Stomach smooth muscle (tissue), 2 donors: ENCODE measurements around the gene KLK6.

ENCODE experiments used
- H3K27ac ChIP-seq: one replicate; pipeline ENCODE4 v1.7.0; 2013; ENCODE audit warnings: mild to moderate bottlenecking, low read length, inconsistent platforms
- H3K27me3 ChIP-seq, 2 donors: one replicate each; pipeline ENCODE4 v1.7.0; 2013; ENCODE audit warnings: low read length in 2 of 2; ENCODE audit not compliant: insufficient read depth in 2 of 2, control insufficient read depth in 1 of 2
- H3K36me3 ChIP-seq, 2 donors: one replicate each; pipeline ENCODE4 v1.7.0; 2013; ENCODE audit warnings: low read length in 2 of 2; ENCODE audit not compliant: control insufficient read depth in 2 of 2, insufficient read depth in 2 of 2
- H3K4me1 ChIP-seq: one replicate; pipeline ENCODE4 v1.7.0; 2013; ENCODE audit warnings: low read length; ENCODE audit not compliant: control insufficient read depth, insufficient read depth
- H3K4me3 ChIP-seq, 2 donors: one replicate each; pipeline ENCODE4 v1.7.0; 2013; ENCODE audit warnings: low read length in 2 of 2
- H3K9ac ChIP-seq, 2 donors: one replicate each; pipeline ENCODE4 v1.7.0; 2013; ENCODE audit warnings: low read length in 2 of 2, mild to moderate bottlenecking in 1 of 2
- H3K9me3 ChIP-seq, 2 donors: one replicate each; pipeline ENCODE4 v1.7.0; 2013; ENCODE audit warnings: low read length in 2 of 2; ENCODE audit not compliant: control insufficient read depth in 2 of 2
- donor health status: healthy.
- donor health status: Pancreatic carcinoma.

Gene KLK6

GRCh38 chr19:51006406-51006805 is 37.0 kb upstream of the KLK6 start:
- Histone ChIP-seq H3K27me3 (peaks cover 25 to 26% of the 10 kb centered on the region in 2 donors), H3K9me3 (no peaks in the 10 kb centered on the region), H3K36me3 (no peaks in the 10 kb centered on the region), H3K4me3 (no peak overlapping the region), H3K27ac (no peak overlapping the region), H3K9ac (no peak overlapping the region), H3K4me1 (no peaks in the 10 kb centered on the region)

- Histone ChIP-seq H3K27ac (no peak overlapping the region), H3K4me3 (no peak overlapping the region), H3K9ac (no peak overlapping the region), H3K27me3 (peaks cover 31% of the 10 kb centered on the region in 2 donors), H3K36me3 (no peaks in the 10 kb centered on the region), H3K9me3 (no peaks in the 10 kb centered on the region), H3K4me1 (no peaks in the 10 kb centered on the region)
Observed at GRCh38 chr19:51005248-51005647, 35.9 kb upstream of the KLK6 start.

DNA sequence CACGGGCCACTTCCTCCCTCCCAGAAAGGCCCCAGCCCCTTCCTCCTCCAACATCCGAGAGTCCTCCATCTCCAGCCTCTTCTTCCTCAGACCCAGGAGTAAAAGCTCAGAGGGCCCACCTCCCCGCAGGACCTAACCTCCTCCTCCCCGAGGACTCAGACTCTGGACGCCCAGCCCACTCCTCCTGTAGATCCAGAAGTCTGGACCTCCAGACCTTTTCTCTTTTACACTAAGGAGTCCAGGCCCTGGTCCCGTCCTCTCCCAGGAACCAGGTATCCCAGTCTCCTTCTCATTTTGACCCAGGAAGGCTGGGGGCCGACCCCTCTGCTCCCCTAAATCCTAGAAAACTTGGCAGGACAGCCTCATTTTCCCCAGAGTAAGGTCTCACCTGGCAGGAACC is 33.9 kb upstream of the KLK6 start:
- Histone ChIP-seq H3K4me1 (no peaks in the 10 kb centered on the region), H3K27ac (no peak overlapping the region), H3K27me3 (peaks cover 29 to 30% of the 10 kb centered on the region in 2 donors), H3K9me3 (no peaks in the 10 kb centered on the region), H3K4me3 (no peak overlapping the region), H3K9ac (no peak overlapping the region), H3K36me3 (no peaks in the 10 kb centered on the region)

DNA sequence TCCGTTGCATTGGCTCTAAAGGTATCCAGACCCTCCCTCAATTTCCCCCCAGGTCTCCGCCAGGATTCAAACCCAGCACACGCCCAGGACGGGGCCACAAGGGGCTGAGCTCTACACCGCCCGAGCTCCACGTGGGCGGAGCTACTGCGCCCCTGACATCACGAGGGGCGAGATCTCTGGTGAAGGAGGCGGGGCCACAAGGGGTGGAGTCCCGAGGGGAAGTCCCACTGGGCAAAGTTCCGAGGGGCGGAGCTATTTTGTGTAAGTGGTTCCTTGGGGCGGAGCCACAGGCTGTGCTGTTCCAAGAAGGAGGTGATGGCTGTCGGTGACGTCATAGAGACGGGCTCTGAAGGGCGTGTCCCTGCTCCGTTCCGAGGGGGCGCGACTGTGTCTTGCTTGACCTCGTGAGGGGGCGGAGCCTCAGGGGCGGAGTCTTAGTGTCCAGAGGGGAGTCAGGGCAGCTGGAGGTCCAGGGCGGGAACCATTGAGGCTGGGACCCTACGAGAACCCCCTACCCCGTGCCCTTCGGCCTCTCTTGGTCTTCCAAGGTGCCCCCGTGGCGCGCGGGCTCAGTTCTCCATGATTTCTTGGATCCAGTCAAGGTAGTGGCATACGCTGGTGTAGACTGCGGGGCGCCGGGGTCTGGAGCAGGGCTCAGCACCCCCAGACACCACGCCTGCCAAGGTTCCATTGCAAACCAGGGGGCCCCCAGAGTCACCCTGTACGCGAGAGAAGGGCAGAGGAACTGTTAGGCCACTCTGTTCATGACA is 33.3 kb upstream of the KLK6 start:
- Histone ChIP-seq H3K4me3 (no peak overlapping the region), H3K27me3 (peaks cover 30 to 32% of the 10 kb centered on the region in 2 donors), H3K9me3 (no peaks in the 10 kb centered on the region), H3K4me1 (no peaks in the 10 kb centered on the region), H3K9ac (no peak overlapping the region), H3K36me3 (no peaks in the 10 kb centered on the region), H3K27ac (no peak overlapping the region)

- Histone ChIP-seq H3K4me1 (no peaks in the 10 kb centered on the region), H3K9me3 (no peaks in the 10 kb centered on the region), H3K4me3 (no peak overlapping the region), H3K27ac (no peak overlapping the region), H3K9ac (no peak overlapping the region), H3K36me3 (no peaks in the 10 kb centered on the region), H3K27me3 (peaks cover 28 to 30% of the 10 kb centered on the region in 2 donors)
Observed at GRCh38 chr19:51002089-51002532, 32.7 kb upstream of the KLK6 start.

GRCh38 chr19:51001515-51001914 is 32.1 kb upstream of the KLK6 start, which contains the start of gene KLK8:
Gene KLK8 (minus strand): TSS chr19:51001604. CDS start chr19:51001167, 437 bp downstream.
- no peak within 1 kb of the TSS for H3K9ac ChIP-seq
- no peaks in the 10 kb centered on the region for H3K36me3 ChIP-seq
- no peaks in the 10 kb centered on the region for H3K9me3 ChIP-seq
- H3K4me3 ChIP-seq: no peak within 1 kb of the TSS
- H3K27me3 ChIP-seq: peaks cover 25 to 26% of the 10 kb centered on the region in 2 donors
- no peak within 1 kb of the TSS for H3K27ac ChIP-seq
- H3K4me1 ChIP-seq: no peaks in the 10 kb centered on the region

GRCh38 chr19:51000981-51001380 is 31.6 kb upstream of the KLK6 start:
- no peaks in the 10 kb centered on the region for H3K36me3 ChIP-seq
- H3K27me3 ChIP-seq: peaks cover 25 to 26% of the 10 kb centered on the region in 2 donors
- H3K9me3 ChIP-seq: no peaks in the 10 kb centered on the region
- no peak overlapping the region for H3K27ac ChIP-seq
- H3K9ac ChIP-seq: no peak overlapping the region
- no peaks in the 10 kb centered on the region for H3K4me1 ChIP-seq
- no peak overlapping the region for H3K4me3 ChIP-seq

DNA sequence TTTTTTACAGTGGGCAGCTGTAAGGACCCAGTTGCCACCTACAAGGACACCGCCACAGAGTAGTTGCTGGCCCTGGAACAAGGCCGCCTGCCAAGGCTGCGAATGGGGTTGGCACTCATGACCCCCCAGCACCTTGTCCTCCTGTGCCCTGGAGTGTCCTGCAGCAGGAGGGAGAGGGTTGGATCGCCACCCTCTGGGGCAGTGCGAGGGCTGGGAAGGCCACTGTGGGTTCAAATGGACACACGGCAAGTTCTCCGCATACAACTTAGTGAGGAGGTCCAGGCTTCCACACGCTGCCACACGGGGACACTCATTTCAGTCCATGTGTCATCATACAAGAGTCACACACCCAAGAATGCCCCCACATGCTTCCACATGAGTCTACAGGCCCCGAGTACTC is 31.0 kb upstream of the KLK6 start:
- no peaks in the 10 kb centered on the region for H3K4me1 ChIP-seq
- H3K27me3 ChIP-seq: peaks cover 25 to 28% of the 10 kb centered on the region in 2 donors
- no peak overlapping the region for H3K4me3 ChIP-seq

DNA sequence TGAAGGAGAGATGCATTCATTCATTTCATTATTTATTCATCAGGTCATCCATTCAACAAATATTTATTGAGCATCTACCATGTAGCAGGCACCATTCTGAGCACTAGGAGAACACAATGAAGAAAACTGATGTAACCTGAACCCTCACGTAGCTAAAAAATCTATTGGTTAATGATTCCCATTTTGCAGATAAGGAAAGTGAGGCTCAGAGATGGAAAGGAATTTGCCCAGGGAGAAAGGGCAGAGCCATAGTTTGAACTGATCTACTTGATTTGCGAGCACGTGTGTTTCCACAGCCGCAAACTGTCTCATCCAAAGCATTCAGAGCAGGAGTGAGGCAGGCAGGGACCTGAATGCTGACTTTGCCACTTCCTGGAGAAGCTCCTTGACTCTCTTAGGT is 29.3 kb upstream of the KLK6 start:
- Histone ChIP-seq H3K9me3 (no peaks in the 10 kb centered on the region), H3K4me1 (no peaks in the 10 kb centered on the region), H3K36me3 (no peaks in the 10 kb centered on the region), H3K9ac (no peak overlapping the region), H3K27ac (no peak overlapping the region), H3K27me3 (peaks cover 24 to 26% of the 10 kb centered on the region in 2 donors), H3K4me3 (no peak overlapping the region)

More for the DNA sequence above, 31.0 kb upstream of the KLK6 start:
- Histone ChIP-seq H3K36me3 (no peaks in the 10 kb centered on the region), H3K27ac (no peak overlapping the region), H3K9me3 (no peaks in the 10 kb centered on the region), H3K9ac (no peak overlapping the region)

- H3K9ac ChIP-seq: no peak overlapping the region
- no peak overlapping the region for H3K27ac ChIP-seq
- no peak overlapping the region for H3K4me3 ChIP-seq
- H3K4me1 ChIP-seq: no peaks in the 10 kb centered on the region
- no peaks in the 10 kb centered on the region for H3K9me3 ChIP-seq
- H3K27me3 ChIP-seq: peaks cover 19 to 22% of the 10 kb centered on the region in 2 donors
- no peaks in the 10 kb centered on the region for H3K36me3 ChIP-seq
Observed at GRCh38 chr19:50998061-50998460, 28.7 kb upstream of the KLK6 start.

GRCh38 chr19:50994129-50994528 is 24.7 kb upstream of the KLK6 start:
- Histone ChIP-seq H3K4me3 (no peak overlapping the region), H3K36me3 (no peaks in the 10 kb centered on the region), H3K27me3 (peaks cover 0 to 11% of the 10 kb centered on the region in 2 donors), H3K9ac (no peak overlapping the region), H3K4me1 (no peaks in the 10 kb centered on the region), H3K9me3 (no peaks in the 10 kb centered on the region), H3K27ac (no peak overlapping the region)
